Astrocyte (in vitro differentiated cells and primary cell): ENCODE results near the gene TTC27.

Experiments
- EZH2 ChIP-seq: IDR thresholded peaks from 2 replicates; pipeline ENCODE4 v1.6.1; 2012; ENCODE audit warnings: mild to moderate bottlenecking, low read length, inconsistent platforms; ENCODE audit not compliant: insufficient read depth
- TF ChIP-seq, protein P1 (sequence below): IDR thresholded peaks from 2 replicates; pipeline ENCODE4 v1.5.1; 2011; ENCODE audit warnings: low read depth, mild to moderate bottlenecking, inconsistent platforms, low read length, moderate library complexity; ENCODE audit not compliant: insufficient read depth

- TF ChIP-seq, protein P1, sequence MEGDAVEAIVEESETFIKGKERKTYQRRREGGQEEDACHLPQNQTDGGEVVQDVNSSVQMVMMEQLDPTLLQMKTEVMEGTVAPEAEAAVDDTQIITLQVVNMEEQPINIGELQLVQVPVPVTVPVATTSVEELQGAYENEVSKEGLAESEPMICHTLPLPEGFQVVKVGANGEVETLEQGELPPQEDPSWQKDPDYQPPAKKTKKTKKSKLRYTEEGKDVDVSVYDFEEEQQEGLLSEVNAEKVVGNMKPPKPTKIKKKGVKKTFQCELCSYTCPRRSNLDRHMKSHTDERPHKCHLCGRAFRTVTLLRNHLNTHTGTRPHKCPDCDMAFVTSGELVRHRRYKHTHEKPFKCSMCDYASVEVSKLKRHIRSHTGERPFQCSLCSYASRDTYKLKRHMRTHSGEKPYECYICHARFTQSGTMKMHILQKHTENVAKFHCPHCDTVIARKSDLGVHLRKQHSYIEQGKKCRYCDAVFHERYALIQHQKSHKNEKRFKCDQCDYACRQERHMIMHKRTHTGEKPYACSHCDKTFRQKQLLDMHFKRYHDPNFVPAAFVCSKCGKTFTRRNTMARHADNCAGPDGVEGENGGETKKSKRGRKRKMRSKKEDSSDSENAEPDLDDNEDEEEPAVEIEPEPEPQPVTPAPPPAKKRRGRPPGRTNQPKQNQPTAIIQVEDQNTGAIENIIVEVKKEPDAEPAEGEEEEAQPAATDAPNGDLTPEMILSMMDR: peak; percentile 81
- no peak for TF ChIP-seq EZH2
Observed at GRCh38 chr2:32772638-32773447, 145.0 kb downstream of the TTC27 start.
